Thymus (tissue), 11 donors: ENCODE data around the gene ISYNA1. TPM values are rescaled to one million over a fixed set of nuclear protein-coding genes. Genes with fewer than 3 reads are reported as not detected.

Experiments used
- DNase-seq, 9 donors: peaks; one replicate each; pipeline ENCODE4 v3.0.0-alpha.2; 2013; ENCODE audit warnings: low spot score in 9 of 9, low read depth in 6 of 9, missing footprints in 1 of 9
- H3K27ac ChIP-seq, 2 donors: one replicate each; pipeline ENCODE4 v1.5.1; 2013; ENCODE audit warnings: control low read depth in 1 of 2, low read depth in 1 of 2, low read length in 1 of 2, mild to moderate bottlenecking in 1 of 2, moderate library complexity in 1 of 2
- H3K27me3 ChIP-seq, 2 donors: one replicate each; pipeline ENCODE4 v1.5.1; 2013; ENCODE audit warnings: low read length in 1 of 2; ENCODE audit not compliant: control insufficient read depth in 2 of 2, insufficient read depth in 1 of 2
- H3K36me3 ChIP-seq, 2 donors: one replicate each; pipeline ENCODE4 v1.5.1; 2013; ENCODE audit warnings: low read length in 1 of 2, mild to moderate bottlenecking in 1 of 2, moderate library complexity in 1 of 2; ENCODE audit not compliant: control insufficient read depth in 2 of 2, insufficient read depth in 2 of 2
- H3K4me1 ChIP-seq, 2 donors: one replicate each; pipeline ENCODE4 v1.5.1; 2013; ENCODE audit warnings: low read length in 2 of 2; ENCODE audit not compliant: control insufficient read depth in 2 of 2, insufficient read depth in 2 of 2
- H3K4me3 ChIP-seq, 2 donors: one replicate each; pipeline ENCODE4 v1.5.1; 2013; ENCODE audit warnings: low read length in 2 of 2, control low read depth in 1 of 2, mild to moderate bottlenecking in 1 of 2
- H3K9me3 ChIP-seq, 2 donors: one replicate each; pipeline ENCODE4 v1.5.1; 2013; ENCODE audit warnings: low read length in 1 of 2, mild to moderate bottlenecking in 1 of 2; ENCODE audit not compliant: control insufficient read depth in 2 of 2, insufficient read depth in 1 of 2
- WGBS: extraction: QIAGEN DNeasy Blood & Tissue Kit; methylation state at CpG from one replicate; pipeline ENCODE4 v1.1.7; 2013; 5-methylcytosine and 5-hydroxymethylcytosine counted together
- polyA plus RNA-seq: library from polyadenylated mRNA; stranded (reverse); fragments of 200-250 nt; gene quantifications from one replicate; pipeline ENCODE4 v1.2.3, GENCODE V29; 2013
- total RNA-seq: library from RNA; stranded (reverse); fragments of 120-200 nt; gene quantifications from one replicate; pipeline ENCODE4 v1.2.4, GENCODE V29; 2013
- donor health status: healthy.

ISYNA1 gene
- total and polyA plus RNA-seq, 2 donors: 14.2 to 66.1 TPM

GRCh38 chr19:18450931-18451836, 13.3 kb upstream of the ISYNA1 start:
- DNase-seq: peak in 6 of 9 donors; percentile 45 to 84 (median 67)
- Histone ChIP-seq H3K4me3 (no peak overlapping the region), H3K36me3 (peaks cover 50 to 59% of the 10 kb centered on the region in 2 donors), H3K27ac (no peak overlapping the region), H3K27me3 (no peaks in the 10 kb centered on the region), H3K9me3 (no peaks in the 10 kb centered on the region), H3K4me1 (peaks cover 0 to 4% of the 10 kb centered on the region in 2 donors)
- 59% methylated on average over 26 of the region's 26 CpGs for WGBS

- Histone ChIP-seq H3K36me3 (peaks cover 55 to 64% of the 10 kb centered on the region in 2 donors), H3K9me3 (no peaks in the 10 kb centered on the region), H3K4me1 (peaks cover 0 to 4% of the 10 kb centered on the region in 2 donors), H3K27ac (no peak overlapping the region), H3K4me3 (no peak overlapping the region), H3K27me3 (no peaks in the 10 kb centered on the region)
- WGBS: 93% methylated on average over 33 of the region's 33 CpGs
- no peak for DNase-seq
Measured at GRCh38 chr19:18450021-18450930, 12.3 kb upstream of the ISYNA1 start.

- Histone ChIP-seq H3K27me3 (no peaks in the 10 kb centered on the region), H3K9me3 (no peaks in the 10 kb centered on the region), H3K27ac (no peak overlapping the region), H3K4me1 (peaks cover 0 to 4% of the 10 kb centered on the region in 2 donors), H3K36me3 (peaks cover 62 to 71% of the 10 kb centered on the region in 2 donors), H3K4me3 (no peak overlapping the region)
- 98% methylated on average over 14 of the region's 14 CpGs for WGBS
- no peak for DNase-seq
Measured at GRCh38 chr19:18449552-18449951, 11.6 kb upstream of the ISYNA1 start.

- H3K4me3 ChIP-seq: no peak overlapping the region
- H3K4me1 ChIP-seq: peaks cover 0 to 4% of the 10 kb centered on the region in 2 donors
- no peaks in the 10 kb centered on the region for H3K27me3 ChIP-seq
- DNase-seq: no peak
- H3K9me3 ChIP-seq: no peaks in the 10 kb centered on the region
- no peak overlapping the region for H3K27ac ChIP-seq
- WGBS: 90% methylated on average over 12 of the region's 12 CpGs
- H3K36me3 ChIP-seq: peaks cover 76 to 85% of the 10 kb centered on the region in 2 donors
Measured at GRCh38 chr19:18446811-18447359, 9.0 kb upstream of the ISYNA1 start.

- WGBS: 97% methylated on average over 34 of the region's 34 CpGs
- Histone ChIP-seq H3K4me3 (no peak overlapping the region), H3K36me3 (peaks cover 72 to 79% of the 10 kb centered on the region in 2 donors), H3K9me3 (no peaks in the 10 kb centered on the region), H3K27ac (no peak overlapping the region), H3K27me3 (no peaks in the 10 kb centered on the region), H3K4me1 (peaks cover 0 to 3% of the 10 kb centered on the region in 2 donors)
- no peak for DNase-seq
Measured at GRCh38 chr19:18446145-18446810, 8.3 kb upstream of the ISYNA1 start.

GRCh38 chr19:18445262-18445948, 7.5 kb upstream of the ISYNA1 start:
- H3K27ac ChIP-seq: no peak overlapping the region
- no peak overlapping the region for H3K4me3 ChIP-seq
- no peaks in the 10 kb centered on the region for H3K27me3 ChIP-seq
- peaks cover 65 to 70% of the 10 kb centered on the region in 2 donors for H3K36me3 ChIP-seq
- 94% methylated on average over 15 of the region's 15 CpGs for WGBS
- peaks cover 0 to 3% of the 10 kb centered on the region in 2 donors for H3K4me1 ChIP-seq
- H3K9me3 ChIP-seq: no peaks in the 10 kb centered on the region
- DNase-seq: no peak

DNA sequence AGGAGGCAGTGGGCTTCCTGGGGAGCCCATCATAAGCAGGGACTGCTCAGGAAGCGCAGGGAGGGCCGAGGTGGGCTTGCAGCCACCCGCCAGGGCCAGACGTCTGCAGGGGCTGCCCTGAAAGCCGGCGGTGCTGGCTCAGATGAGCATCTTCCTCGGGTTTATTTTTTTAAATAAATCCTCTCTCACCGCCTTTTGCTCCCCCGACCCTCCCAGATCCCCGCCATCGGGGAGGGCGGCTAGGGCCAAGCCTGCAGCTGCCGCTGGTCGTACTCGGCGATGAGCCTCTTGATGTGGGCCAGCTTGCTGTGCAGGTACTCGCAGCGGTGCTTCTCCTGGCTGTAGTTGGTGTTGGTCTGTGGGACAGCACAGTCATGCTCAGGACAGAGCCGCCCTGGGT, 6.6 kb upstream of the ISYNA1 start:
- H3K4me3 ChIP-seq: no peak overlapping the region
- H3K36me3 ChIP-seq: peaks cover 56 to 62% of the 10 kb centered on the region in 2 donors
- no peaks in the 10 kb centered on the region for H3K9me3 ChIP-seq
- 97% methylated on average over 19 of the region's 19 CpGs for WGBS
- no peaks in the 10 kb centered on the region for H3K27me3 ChIP-seq
- no peak for DNase-seq
- H3K27ac ChIP-seq: no peak overlapping the region
- peaks cover 0 to 7% of the 10 kb centered on the region in 2 donors for H3K4me1 ChIP-seq

- Histone ChIP-seq H3K27me3 (peaks cover 0 to 5% of the 10 kb centered on the region in 2 donors), H3K4me1 (peaks cover 0 to 14% of the 10 kb centered on the region in 2 donors), H3K36me3 (peaks cover 49 to 56% of the 10 kb centered on the region in 2 donors), H3K4me3 (no peak overlapping the region), H3K9me3 (no peaks in the 10 kb centered on the region), H3K27ac (no peak overlapping the region)
- DNase-seq: no peak
- 99% methylated on average over 11 of the region's 11 CpGs for WGBS
Measured at GRCh38 chr19:18443831-18444230, 5.9 kb upstream of the ISYNA1 start.
